GM13977 (cell line): ENCODE data around the gene SORBS2.
"Not testable (repeated sequence)": the region's sequence is repeated elsewhere in the genome, so short reads cannot be mapped to it uniquely, and the experiment has no call there.

Experiments
- DNase-seq: peaks from one replicate; pipeline ENCODE4 v3.0.0; 2012; ENCODE audit warnings: low spot score
- CTCF ChIP-seq: IDR thresholded peaks from 2 replicates; pipeline ENCODE4 v1.5.1; 2012; ENCODE audit warnings: mild to moderate bottlenecking, control low read depth; ENCODE audit not compliant: insufficient read depth; ENCODE audit errors: extremely low read depth, missing control alignments
- in situ Hi-C: fragments of 300-500 bp; cut with MboI; formaldehyde crosslinking; loops from one replicate; pipeline ENCODE4 v1.12.0; 2022; ENCODE audit warnings: low sequenced_read_pairs, low pct_unique_long_range_greater_than_20kb, mixed read lengths, inconsistent platforms; ENCODE audit not compliant: unreplicated experiment

The SORBS2 gene

GRCh38 chr4:185565696-185566095 lies 246.3 kb downstream of the SORBS2 start:
- TF ChIP-seq CTCF: no peak
- DNase-seq: no peak
- in situ Hi-C loops: no loop called here

GRCh38 chr4:185564349-185564748 lies 247.6 kb downstream of the SORBS2 start:
- no peak for DNase-seq
- TF ChIP-seq CTCF: no peak
- in situ Hi-C loops: no loop called here

GRCh38 chr4:185562531-185562930 lies 249.5 kb downstream of the SORBS2 start:
- TF ChIP-seq CTCF: no peak
- in situ Hi-C loops: no loop called here
- no peak for DNase-seq

GRCh38 chr4:185560316-185560715 lies 251.7 kb downstream of the SORBS2 start:
- no peak for TF ChIP-seq CTCF
- in situ Hi-C loops: no loop called here
- no peak for DNase-seq

GRCh38 chr4:185559915-185560281 lies 252.1 kb downstream of the SORBS2 start:
- no peak for DNase-seq
- in situ Hi-C loops: no loop called here
- TF ChIP-seq CTCF: no peak

GRCh38 chr4:185559251-185559914 lies 252.6 kb downstream of the SORBS2 start:
- in situ Hi-C loops: not testable (repeated sequence)

GRCh38 chr4:185554365-185555126 lies 257.4 kb downstream of the SORBS2 start:
- in situ Hi-C loops: no loop called here
- TF ChIP-seq CTCF: no peak
- no peak for DNase-seq

More at GRCh38 chr4:185559251-185559914, 252.6 kb downstream of the SORBS2 start:
- DNase-seq: not testable (repeated sequence)
